Neural crest cell (in vitro differentiated cells): ENCODE results near the gene ARHGAP15. TPM values are rescaled to one million over a fixed set of nuclear protein-coding genes. Genes with fewer than 3 reads are reported as not detected.
A peak's percentile ranks its signal among the peaks of the same experiment; 100 is the strongest.

Experiments
- DNase-seq: peaks from one replicate; pipeline ENCODE4 v3.0.0; 2021; ENCODE audit warnings: low read depth, mixed read lengths, low spot score
- H3K27ac Mint-ChIP-seq: one replicate; pipeline ENCODE4 v1.8.0; 2021; ENCODE audit warnings: mild to moderate bottlenecking, mixed read lengths; ENCODE audit not compliant: unreplicated experiment
- H3K27me3 Mint-ChIP-seq: 2 replicates; pipeline ENCODE4 v1.8.0; 2021; ENCODE audit warnings: low read depth, mild to moderate bottlenecking, mixed read lengths
- H3K36me3 Mint-ChIP-seq: 2 replicates; pipeline ENCODE4 v1.8.0; 2021; ENCODE audit warnings: low read depth, mild to moderate bottlenecking, mixed read lengths
- H3K4me1 Mint-ChIP-seq: 2 replicates; pipeline ENCODE4 v1.8.0; 2021; ENCODE audit warnings: mixed read lengths
- H3K4me3 Mint-ChIP-seq: one replicate; pipeline ENCODE4 v1.8.0; 2021; ENCODE audit warnings: mild to moderate bottlenecking, mixed read lengths
- H3K9me3 Mint-ChIP-seq: 2 replicates; pipeline ENCODE4 v1.8.0; 2021; ENCODE audit warnings: mixed read lengths
- total RNA-seq: library from RNA; stranded (reverse); gene quantifications from 2 replicates; pipeline ENCODE4 v1.2.1, GENCODE V29; 2021
- TF ChIP-seq, protein P1 (sequence below): fragments of 200-600 bp; sonication (generic); conservative IDR thresholded peaks from 2 replicates; pipeline ENCODE4 v1.5.0; 2021; ENCODE audit warnings: antibody characterized with exemption, mild to moderate bottlenecking

The ARHGAP15 gene
- total RNA-seq, 1 donor from 2014 or later = 2.8 TPM

DNA sequence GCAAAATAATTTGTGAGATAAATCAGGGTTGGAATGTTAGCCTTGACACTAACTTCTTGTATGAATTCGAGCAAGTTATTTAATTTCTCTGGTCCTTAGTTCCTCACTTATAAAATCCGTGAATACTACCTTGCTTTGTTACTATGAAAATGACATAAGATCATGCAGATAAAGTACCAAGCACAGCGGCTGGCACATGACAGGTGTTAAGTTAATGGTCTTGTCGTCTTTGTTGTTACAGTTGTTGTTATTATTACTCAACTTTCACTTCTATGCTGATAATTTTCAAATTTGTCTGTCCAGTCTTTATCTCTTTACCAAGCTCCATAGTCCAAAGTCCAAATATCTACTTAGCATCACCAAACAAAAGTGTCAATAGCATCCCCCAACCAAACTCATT lies 482.1 kb downstream of the ARHGAP15 start:
- no peak for DNase-seq
- Mint-ChIP-seq H3K9me3 (peaks cover 6% of the 10 kb centered on the region), H3K4me3 (no peak overlapping the region), H3K27ac (no peak overlapping the region), H3K36me3 (peaks cover 4% of the 10 kb centered on the region), H3K4me1 (peaks cover 74% of the 10 kb centered on the region), H3K27me3 (no peaks in the 10 kb centered on the region)
- TF ChIP-seq, protein P1, sequence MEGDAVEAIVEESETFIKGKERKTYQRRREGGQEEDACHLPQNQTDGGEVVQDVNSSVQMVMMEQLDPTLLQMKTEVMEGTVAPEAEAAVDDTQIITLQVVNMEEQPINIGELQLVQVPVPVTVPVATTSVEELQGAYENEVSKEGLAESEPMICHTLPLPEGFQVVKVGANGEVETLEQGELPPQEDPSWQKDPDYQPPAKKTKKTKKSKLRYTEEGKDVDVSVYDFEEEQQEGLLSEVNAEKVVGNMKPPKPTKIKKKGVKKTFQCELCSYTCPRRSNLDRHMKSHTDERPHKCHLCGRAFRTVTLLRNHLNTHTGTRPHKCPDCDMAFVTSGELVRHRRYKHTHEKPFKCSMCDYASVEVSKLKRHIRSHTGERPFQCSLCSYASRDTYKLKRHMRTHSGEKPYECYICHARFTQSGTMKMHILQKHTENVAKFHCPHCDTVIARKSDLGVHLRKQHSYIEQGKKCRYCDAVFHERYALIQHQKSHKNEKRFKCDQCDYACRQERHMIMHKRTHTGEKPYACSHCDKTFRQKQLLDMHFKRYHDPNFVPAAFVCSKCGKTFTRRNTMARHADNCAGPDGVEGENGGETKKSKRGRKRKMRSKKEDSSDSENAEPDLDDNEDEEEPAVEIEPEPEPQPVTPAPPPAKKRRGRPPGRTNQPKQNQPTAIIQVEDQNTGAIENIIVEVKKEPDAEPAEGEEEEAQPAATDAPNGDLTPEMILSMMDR = no peak

DNA sequence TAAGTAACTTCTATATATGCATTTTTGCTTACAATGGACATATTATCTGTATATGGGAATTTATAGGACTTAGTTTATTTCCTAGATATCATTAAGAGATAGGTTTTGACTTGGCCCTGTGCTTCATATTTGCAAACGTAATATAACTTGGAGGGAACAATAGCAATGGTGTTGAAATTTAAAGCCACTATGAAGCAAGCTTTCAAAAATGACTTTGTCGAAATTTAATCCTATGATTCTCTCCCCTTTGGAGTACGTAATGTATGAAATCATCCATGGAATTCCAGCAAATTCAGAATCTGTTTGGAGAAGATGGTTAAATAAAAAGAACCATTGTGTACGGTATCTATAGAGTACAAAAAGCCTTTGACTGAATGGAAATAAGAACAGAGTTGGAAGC lies 486.3 kb downstream of the ARHGAP15 start:
- H3K36me3 Mint-ChIP-seq = peaks cover 4% of the 10 kb centered on the region
- H3K4me1 Mint-ChIP-seq = peaks cover 51% of the 10 kb centered on the region

DNA sequence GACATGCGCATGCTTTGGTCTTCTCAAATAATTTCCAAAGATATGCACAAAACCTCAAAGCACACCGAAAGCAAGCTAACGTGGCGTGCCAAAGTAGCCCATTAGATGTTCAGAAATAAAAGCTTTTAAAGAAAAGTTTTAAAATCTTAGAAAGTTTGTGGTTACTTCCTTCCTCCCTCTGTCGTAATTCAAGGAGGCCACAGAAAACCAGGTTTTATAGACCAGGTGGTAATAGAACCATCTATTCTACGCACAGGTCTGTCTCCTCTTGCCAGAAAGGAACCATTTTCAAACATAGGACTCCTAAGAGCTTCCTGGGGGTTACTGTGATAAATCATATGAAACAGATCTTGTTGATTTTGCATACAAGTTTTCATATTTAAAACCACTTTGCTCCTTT lies 487.2 kb downstream of the ARHGAP15 start:
- H3K27ac Mint-ChIP-seq = no peak overlapping the region
- no peaks in the 10 kb centered on the region for H3K27me3 Mint-ChIP-seq
- peaks cover 46% of the 10 kb centered on the region for H3K4me1 Mint-ChIP-seq
- no peak for DNase-seq
- peaks cover 11% of the 10 kb centered on the region for H3K9me3 Mint-ChIP-seq
- TF ChIP-seq, protein P1 = no peak
- no peak overlapping the region for H3K4me3 Mint-ChIP-seq
- peaks cover 4% of the 10 kb centered on the region for H3K36me3 Mint-ChIP-seq

More for the DNA sequence above, 486.3 kb downstream of the ARHGAP15 start:
- TF ChIP-seq, protein P1 = no peak
- Mint-ChIP-seq H3K27me3 (no peaks in the 10 kb centered on the region), H3K9me3 (peaks cover 11% of the 10 kb centered on the region), H3K4me3 (peak overlapping the region; percentile 1), H3K27ac (peak overlapping the region; percentile 53)
- no peak for DNase-seq

DNA sequence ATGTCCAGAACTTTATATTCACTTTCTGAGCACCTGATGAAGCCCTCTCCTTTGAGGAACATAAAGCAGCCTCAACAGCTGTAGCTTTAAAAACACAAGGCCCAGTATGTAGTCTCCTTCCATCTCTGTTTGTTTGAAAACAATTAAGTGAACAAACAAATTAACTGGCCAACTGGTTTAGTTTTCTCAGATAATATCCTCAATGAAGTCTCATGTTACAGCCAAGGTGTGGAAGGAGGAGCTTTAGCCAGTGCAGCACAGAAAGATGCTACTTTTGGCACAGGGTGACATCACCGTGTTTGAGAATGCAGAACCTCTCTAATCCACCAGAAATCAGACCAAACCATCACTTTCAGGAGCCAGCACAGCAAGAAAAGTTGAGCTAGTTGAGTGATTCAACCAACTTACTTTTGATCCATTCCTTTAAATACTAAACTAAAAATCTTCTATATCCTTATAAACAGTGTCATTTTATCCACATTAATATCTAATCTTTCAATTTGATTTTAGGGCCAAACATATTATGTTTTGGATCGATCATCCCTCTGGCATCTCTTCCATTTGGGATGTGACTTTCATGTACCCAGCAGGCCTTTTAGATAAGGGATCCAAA lies 488.7 kb downstream of the ARHGAP15 start:
- Mint-ChIP-seq H3K9me3 (peaks cover 11% of the 10 kb centered on the region), H3K27ac (no peak overlapping the region), H3K36me3 (peaks cover 4% of the 10 kb centered on the region), H3K27me3 (no peaks in the 10 kb centered on the region), H3K4me3 (no peak overlapping the region), H3K4me1 (peaks cover 53% of the 10 kb centered on the region)
- TF ChIP-seq, protein P1 = no peak
- no peak for DNase-seq

DNA sequence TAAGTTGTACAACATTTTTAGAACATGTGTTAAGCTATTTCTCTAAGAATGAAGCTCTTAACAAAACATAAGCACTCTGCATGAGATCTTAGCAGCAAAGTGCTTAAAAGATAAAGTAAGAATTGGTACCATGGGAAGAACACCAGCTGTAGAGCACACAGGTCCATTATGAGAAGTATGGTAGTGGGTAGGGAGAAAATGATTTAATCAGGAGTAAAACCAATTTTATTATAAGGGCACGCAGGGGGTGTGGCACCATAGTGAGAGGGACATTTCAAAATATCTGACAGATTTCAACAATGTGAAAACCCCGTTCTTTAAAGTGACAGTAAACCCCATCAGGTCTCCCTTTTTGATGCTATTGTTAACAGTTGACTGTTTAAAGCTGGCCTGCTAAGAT lies 492.9 kb downstream of the ARHGAP15 start:
- TF ChIP-seq, protein P1 = no peak
- peaks cover 8% of the 10 kb centered on the region for H3K36me3 Mint-ChIP-seq
- H3K4me3 Mint-ChIP-seq = no peak overlapping the region
- H3K9me3 Mint-ChIP-seq = peaks cover 15% of the 10 kb centered on the region
- H3K27me3 Mint-ChIP-seq = no peaks in the 10 kb centered on the region
- H3K27ac Mint-ChIP-seq = no peak overlapping the region
- no peak for DNase-seq
- H3K4me1 Mint-ChIP-seq = peaks cover 38% of the 10 kb centered on the region
